ENCODE measurements around the gene SLIT3. TPM values are rescaled to one million over a fixed set of nuclear protein-coding genes. Genes with fewer than 3 reads are reported as not detected.

SLIT3 gene
- total and polyA plus RNA-seq, 2 experiments from 2014 or later, result 0.59 to 0.71 TPM

DNA sequence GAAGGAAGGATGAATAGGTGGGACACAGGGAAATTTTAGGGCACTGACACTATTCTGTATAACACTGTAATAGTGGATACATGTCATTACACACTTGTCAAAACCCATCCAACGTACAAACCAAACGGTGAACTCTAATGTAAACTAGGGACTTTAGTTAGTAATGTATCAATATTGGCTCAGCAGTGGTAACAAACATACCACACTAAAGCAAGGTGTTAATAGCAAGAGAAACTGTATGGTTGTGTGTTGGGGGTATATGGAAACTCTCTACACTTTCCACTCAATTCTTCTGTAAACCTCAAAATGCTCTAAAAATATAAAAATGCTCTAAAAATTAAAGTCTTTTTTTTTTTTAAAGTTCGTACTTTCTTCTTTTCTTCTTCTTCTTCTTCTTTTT, 428.7 kb downstream of the SLIT3 start:
- TF ChIP-seq POLR2AphosphoS5 (IDR thresholded peaks at IDR 0.05; ENCODE audit: low read depth) (no peak), ZNF331 (CRISPR knock-in tag; IDR thresholded peaks at IDR 0.05; ENCODE audit: low read depth) (no peak), EZH2 (IDR thresholded peaks at IDR 0.05; ENCODE audit: low read depth, unreplicated experiment) (no peak), STAT1 (IDR thresholded peaks at IDR 0.05; ENCODE audit: unreplicated experiment) (no peak), NANOG (IDR thresholded peaks at IDR 0.05; ENCODE audit: borderline replicate concordance) (no peak), EZH2phosphoT487 (IDR thresholded peaks at IDR 0.05; ENCODE audit: unreplicated experiment) (no peak), JUNB (IDR thresholded peaks at IDR 0.05; ENCODE audit: unreplicated experiment) (no peak), ZNF114 (CRISPR knock-in tag; IDR thresholded peaks at IDR 0.05) (no peak), CREB1 (CRISPR knock-in tag; IDR thresholded peaks at IDR 0.05; ENCODE audit: low read depth) (no peak)
- TF ChIP-seq, protein P1, sequence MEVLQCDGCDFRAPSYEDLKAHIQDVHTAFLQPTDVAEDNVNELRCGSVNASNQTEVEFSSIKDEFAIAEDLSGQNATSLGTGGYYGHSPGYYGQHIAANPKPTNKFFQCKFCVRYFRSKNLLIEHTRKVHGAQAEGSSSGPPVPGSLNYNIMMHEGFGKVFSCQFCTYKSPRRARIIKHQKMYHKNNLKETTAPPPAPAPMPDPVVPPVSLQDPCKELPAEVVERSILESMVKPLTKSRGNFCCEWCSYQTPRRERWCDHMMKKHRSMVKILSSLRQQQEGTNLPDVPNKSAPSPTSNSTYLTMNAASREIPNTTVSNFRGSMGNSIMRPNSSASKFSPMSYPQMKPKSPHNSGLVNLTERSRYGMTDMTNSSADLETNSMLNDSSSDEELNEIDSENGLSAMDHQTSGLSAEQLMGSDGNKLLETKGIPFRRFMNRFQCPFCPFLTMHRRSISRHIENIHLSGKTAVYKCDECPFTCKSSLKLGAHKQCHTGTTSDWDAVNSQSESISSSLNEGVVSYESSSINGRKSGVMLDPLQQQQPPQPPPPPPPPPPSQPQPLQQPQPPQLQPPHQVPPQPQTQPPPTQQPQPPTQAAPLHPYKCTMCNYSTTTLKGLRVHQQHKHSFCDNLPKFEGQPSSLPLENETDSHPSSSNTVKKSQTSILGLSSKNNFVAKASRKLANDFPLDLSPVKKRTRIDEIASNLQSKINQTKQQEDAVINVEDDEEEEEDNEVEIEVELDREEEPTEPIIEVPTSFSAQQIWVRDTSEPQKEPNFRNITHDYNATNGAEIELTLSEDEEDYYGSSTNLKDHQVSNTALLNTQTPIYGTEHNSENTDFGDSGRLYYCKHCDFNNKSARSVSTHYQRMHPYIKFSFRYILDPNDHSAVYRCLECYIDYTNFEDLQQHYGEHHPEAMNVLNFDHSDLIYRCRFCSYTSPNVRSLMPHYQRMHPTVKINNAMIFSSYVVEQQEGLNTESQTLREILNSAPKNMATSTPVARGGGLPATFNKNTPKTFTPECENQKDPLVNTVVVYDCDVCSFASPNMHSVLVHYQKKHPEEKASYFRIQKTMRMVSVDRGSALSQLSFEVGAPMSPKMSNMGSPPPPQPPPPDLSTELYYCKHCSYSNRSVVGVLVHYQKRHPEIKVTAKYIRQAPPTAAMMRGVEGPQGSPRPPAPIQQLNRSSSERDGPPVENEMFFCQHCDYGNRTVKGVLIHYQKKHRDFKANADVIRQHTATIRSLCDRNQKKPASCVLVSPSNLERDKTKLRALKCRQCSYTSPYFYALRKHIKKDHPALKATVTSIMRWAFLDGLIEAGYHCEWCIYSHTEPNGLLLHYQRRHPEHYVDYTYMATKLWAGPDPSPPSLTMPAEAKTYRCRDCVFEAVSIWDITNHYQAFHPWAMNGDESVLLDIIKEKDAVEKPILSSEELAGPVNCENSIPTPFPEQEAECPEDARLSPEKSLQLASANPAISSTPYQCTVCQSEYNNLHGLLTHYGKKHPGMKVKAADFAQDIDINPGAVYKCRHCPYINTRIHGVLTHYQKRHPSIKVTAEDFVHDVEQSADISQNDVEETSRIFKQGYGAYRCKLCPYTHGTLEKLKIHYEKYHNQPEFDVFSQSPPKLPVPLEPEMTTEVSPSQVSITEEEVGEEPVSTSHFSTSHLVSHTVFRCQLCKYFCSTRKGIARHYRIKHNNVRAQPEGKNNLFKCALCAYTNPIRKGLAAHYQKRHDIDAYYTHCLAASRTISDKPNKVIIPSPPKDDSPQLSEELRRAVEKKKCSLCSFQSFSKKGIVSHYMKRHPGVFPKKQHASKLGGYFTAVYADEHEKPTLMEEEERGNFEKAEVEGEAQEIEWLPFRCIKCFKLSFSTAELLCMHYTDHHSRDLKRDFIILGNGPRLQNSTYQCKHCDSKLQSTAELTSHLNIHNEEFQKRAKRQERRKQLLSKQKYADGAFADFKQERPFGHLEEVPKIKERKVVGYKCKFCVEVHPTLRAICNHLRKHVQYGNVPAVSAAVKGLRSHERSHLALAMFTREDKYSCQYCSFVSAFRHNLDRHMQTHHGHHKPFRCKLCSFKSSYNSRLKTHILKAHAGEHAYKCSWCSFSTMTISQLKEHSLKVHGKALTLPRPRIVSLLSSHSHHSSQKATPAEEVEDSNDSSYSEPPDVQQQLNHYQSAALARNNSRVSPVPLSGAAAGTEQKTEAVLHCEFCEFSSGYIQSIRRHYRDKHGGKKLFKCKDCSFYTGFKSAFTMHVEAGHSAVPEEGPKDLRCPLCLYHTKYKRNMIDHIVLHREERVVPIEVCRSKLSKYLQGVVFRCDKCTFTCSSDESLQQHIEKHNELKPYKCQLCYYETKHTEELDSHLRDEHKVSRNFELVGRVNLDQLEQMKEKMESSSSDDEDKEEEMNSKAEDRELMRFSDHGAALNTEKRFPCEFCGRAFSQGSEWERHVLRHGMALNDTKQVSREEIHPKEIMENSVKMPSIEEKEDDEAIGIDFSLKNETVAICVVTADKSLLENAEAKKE (CRISPR knock-in tag; IDR thresholded peaks at IDR 0.05), result no peak
- TF ChIP-seq, protein P2, sequence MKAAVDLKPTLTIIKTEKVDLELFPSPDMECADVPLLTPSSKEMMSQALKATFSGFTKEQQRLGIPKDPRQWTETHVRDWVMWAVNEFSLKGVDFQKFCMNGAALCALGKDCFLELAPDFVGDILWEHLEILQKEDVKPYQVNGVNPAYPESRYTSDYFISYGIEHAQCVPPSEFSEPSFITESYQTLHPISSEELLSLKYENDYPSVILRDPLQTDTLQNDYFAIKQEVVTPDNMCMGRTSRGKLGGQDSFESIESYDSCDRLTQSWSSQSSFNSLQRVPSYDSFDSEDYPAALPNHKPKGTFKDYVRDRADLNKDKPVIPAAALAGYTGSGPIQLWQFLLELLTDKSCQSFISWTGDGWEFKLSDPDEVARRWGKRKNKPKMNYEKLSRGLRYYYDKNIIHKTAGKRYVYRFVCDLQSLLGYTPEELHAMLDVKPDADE (IDR thresholded peaks at IDR 0.05), result no peak
- TF ChIP-seq, protein P3, sequence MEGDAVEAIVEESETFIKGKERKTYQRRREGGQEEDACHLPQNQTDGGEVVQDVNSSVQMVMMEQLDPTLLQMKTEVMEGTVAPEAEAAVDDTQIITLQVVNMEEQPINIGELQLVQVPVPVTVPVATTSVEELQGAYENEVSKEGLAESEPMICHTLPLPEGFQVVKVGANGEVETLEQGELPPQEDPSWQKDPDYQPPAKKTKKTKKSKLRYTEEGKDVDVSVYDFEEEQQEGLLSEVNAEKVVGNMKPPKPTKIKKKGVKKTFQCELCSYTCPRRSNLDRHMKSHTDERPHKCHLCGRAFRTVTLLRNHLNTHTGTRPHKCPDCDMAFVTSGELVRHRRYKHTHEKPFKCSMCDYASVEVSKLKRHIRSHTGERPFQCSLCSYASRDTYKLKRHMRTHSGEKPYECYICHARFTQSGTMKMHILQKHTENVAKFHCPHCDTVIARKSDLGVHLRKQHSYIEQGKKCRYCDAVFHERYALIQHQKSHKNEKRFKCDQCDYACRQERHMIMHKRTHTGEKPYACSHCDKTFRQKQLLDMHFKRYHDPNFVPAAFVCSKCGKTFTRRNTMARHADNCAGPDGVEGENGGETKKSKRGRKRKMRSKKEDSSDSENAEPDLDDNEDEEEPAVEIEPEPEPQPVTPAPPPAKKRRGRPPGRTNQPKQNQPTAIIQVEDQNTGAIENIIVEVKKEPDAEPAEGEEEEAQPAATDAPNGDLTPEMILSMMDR (conservative IDR thresholded peaks at IDR 0.05; ENCODE audit: low read depth in 2 of 2), result no peak
- TF ChIP-seq, protein P4, sequence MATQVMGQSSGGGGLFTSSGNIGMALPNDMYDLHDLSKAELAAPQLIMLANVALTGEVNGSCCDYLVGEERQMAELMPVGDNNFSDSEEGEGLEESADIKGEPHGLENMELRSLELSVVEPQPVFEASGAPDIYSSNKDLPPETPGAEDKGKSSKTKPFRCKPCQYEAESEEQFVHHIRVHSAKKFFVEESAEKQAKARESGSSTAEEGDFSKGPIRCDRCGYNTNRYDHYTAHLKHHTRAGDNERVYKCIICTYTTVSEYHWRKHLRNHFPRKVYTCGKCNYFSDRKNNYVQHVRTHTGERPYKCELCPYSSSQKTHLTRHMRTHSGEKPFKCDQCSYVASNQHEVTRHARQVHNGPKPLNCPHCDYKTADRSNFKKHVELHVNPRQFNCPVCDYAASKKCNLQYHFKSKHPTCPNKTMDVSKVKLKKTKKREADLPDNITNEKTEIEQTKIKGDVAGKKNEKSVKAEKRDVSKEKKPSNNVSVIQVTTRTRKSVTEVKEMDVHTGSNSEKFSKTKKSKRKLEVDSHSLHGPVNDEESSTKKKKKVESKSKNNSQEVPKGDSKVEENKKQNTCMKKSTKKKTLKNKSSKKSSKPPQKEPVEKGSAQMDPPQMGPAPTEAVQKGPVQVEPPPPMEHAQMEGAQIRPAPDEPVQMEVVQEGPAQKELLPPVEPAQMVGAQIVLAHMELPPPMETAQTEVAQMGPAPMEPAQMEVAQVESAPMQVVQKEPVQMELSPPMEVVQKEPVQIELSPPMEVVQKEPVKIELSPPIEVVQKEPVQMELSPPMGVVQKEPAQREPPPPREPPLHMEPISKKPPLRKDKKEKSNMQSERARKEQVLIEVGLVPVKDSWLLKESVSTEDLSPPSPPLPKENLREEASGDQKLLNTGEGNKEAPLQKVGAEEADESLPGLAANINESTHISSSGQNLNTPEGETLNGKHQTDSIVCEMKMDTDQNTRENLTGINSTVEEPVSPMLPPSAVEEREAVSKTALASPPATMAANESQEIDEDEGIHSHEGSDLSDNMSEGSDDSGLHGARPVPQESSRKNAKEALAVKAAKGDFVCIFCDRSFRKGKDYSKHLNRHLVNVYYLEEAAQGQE (IDR thresholded peaks at IDR 0.05; ENCODE audit: unreplicated experiment), result no peak
- no peaks in the 10 kb centered on the region for H3K36me3 ChIP-seq (ENCODE audit: insufficient read depth)
- no peaks in the 10 kb centered on the region for H3K27me3 ChIP-seq (ENCODE audit: insufficient read depth)
- no peaks in the 10 kb centered on the region for H3K36me3 Mint-ChIP-seq (ENCODE audit: low read depth)
- H3K4me1 Mint-ChIP-seq, result peaks cover 17% of the 10 kb centered on the region
- no peaks in the 10 kb centered on the region for H3F3A ChIP-seq (replicated peaks; ENCODE audit: low read depth)
- 0 out of 2 replicates have a peak, but pooled peaks cover 9% of the 10 kb centered on the region for H3K4me1 ChIP-seq (ENCODE audit: insufficient read depth)
- no peaks in the 10 kb centered on the region; the same call in 1 of the 2 replicates for H4K20me1 ChIP-seq (replicated peaks; ENCODE audit: insufficient read depth)
- no peaks in the 10 kb centered on the region for H3K9me2 ChIP-seq (ENCODE audit: insufficient read depth)
- no peak overlapping the region for H3K27ac ChIP-seq (ENCODE audit: low read depth)
- no peak overlapping the region for H3K4me2 ChIP-seq
- H3K9me3 Mint-ChIP-seq, result no peaks in the 10 kb centered on the region
- no peak overlapping the region for H3K27ac Mint-ChIP-seq
- ATAC-seq, result no peak
- no peak overlapping the region for H3K4me3 ChIP-seq
- DNase-seq (ENCODE audit: low spot score), result no peak
- H3K27me3 Mint-ChIP-seq (ENCODE audit: insufficient read depth, low read depth, poor library complexity), result no peaks in the 10 kb centered on the region
- H3K79me2 ChIP-seq (replicated peaks; ENCODE audit: insufficient read depth), result no peaks in the 10 kb centered on the region
- no peak overlapping the region for H2AFZ ChIP-seq
- H3K4me3 Mint-ChIP-seq, result no peak overlapping the region

Measured in GM23338 (cell line).